HepG2 (cell line): ENCODE data around the gene SLC35F6. TPM values are rescaled to one million over a fixed set of nuclear protein-coding genes. Genes with fewer than 3 reads are reported as not detected.
A peak's percentile ranks its signal among the peaks of the same experiment; 100 is the strongest.

Experiments used
- GABPB1 ChIP-seq: IDR thresholded peaks from 2 replicates; pipeline ENCODE4 v1.6.1; 2016; ENCODE audit warnings: mild to moderate bottlenecking, missing genetic modification reagents, moderate library complexity, missing compliant biosample characterization
- GZF1 ChIP-seq: sonication (generic); formaldehyde crosslinking; IDR thresholded peaks from 2 replicates; pipeline ENCODE4 v1.5.1; 2020; ENCODE audit warnings: mild to moderate bottlenecking, missing genetic modification reagents
- HNF4G ChIP-seq, 2 experiments: sonication (generic) in 1 of 2; formaldehyde crosslinking in 1 of 2; IDR thresholded peaks; 2 replicates each; pipeline versions ENCODE4 v1.4.0 to v1.6.1; 2011 to 2020; ENCODE audit warnings: borderline replicate concordance in 2 of 2, low read depth in 2 of 2, mild to moderate bottlenecking in 2 of 2, low read length in 1 of 2, missing genetic modification reagents in 1 of 2, moderate library complexity in 1 of 2
- HOXA9 ChIP-seq: sonication (generic); formaldehyde crosslinking; IDR thresholded peaks from 2 replicates; pipeline ENCODE4 v1.8.1; 2022; ENCODE audit warnings: missing genetic modification reagents, mild to moderate bottlenecking, moderate library complexity, borderline replicate concordance
- MTA3 ChIP-seq: sonication (generic); formaldehyde crosslinking; IDR thresholded peaks from 2 replicates; pipeline ENCODE4 v1.4.0; 2020; ENCODE audit warnings: missing genetic modification reagents
- NFIC ChIP-seq: IDR thresholded peaks from 2 replicates; pipeline ENCODE4 v1.6.1; 2012; ENCODE audit warnings: mild to moderate bottlenecking, low read length, inconsistent platforms
- PHB2 ChIP-seq: fragments of 450-650 bp; IDR thresholded peaks from 2 replicates; pipeline ENCODE4 v1.6.1; 2018; ENCODE audit not compliant: partially characterized antibody
- SIX1 ChIP-seq: sonication (generic); formaldehyde crosslinking; IDR thresholded peaks from 2 replicates; pipeline ENCODE4 v1.4.0; 2020; ENCODE audit warnings: missing genetic modification reagents, borderline replicate concordance
- ZBTB21 ChIP-seq: sonication (generic); formaldehyde crosslinking; IDR thresholded peaks from 2 replicates; pipeline ENCODE4 v1.4.0; 2020; ENCODE audit warnings: missing genetic modification reagents
- ZBTB7B ChIP-seq: sonication (generic); formaldehyde crosslinking; IDR thresholded peaks from 2 replicates; pipeline ENCODE4 v1.4.0; 2020; ENCODE audit warnings: missing genetic modification reagents
- ZNF121 ChIP-seq: sonication (generic); formaldehyde crosslinking; IDR thresholded peaks from 2 replicates; pipeline ENCODE4 v1.5.0; 2020; ENCODE audit warnings: mild to moderate bottlenecking, missing genetic modification reagents
- ZNF205 ChIP-seq: IDR thresholded peaks from 2 replicates; pipeline ENCODE4 v1.6.1; 2018; ENCODE audit warnings: missing biosample characterization, missing genetic modification reagents
- ZNF251 ChIP-seq: sonication (generic); formaldehyde crosslinking; IDR thresholded peaks from 2 replicates; pipeline ENCODE4 v1.9.0; 2021; ENCODE audit warnings: mild to moderate bottlenecking, missing genetic modification reagents
- ZNF263 ChIP-seq: sonication (generic); formaldehyde crosslinking; IDR thresholded peaks from 2 replicates; pipeline ENCODE4 v1.4.0; 2020; ENCODE audit warnings: missing genetic modification reagents
- ZNF7 ChIP-seq: IDR thresholded peaks from 2 replicates; pipeline ENCODE4 v1.6.1; 2016; ENCODE audit warnings: missing biosample characterization, missing genetic modification reagents
- ZNF709 ChIP-seq: sonication (generic); formaldehyde crosslinking; IDR thresholded peaks from 2 replicates; pipeline ENCODE4 v1.5.0; 2020; ENCODE audit warnings: mild to moderate bottlenecking, missing genetic modification reagents
- ZSCAN29 ChIP-seq: sonication (generic); formaldehyde crosslinking; conservative IDR thresholded peaks from 2 replicates; pipeline ENCODE4 v1.4.0; 2020; ENCODE audit warnings: mild to moderate bottlenecking, missing genetic modification reagents
- polyA plus RNA-seq, 8 experiments: library from polyadenylated mRNA; depleted of rRNA in 3 of 8; stranded (reverse) in 7 of 8; unstranded in 1 of 8; fragments of >200 nt; fragmentation: Illumina TruSeq in 4 of 8; extraction: Trizol in 4 of 8; gene quantifications; 2 replicates each; pipeline versions ENCODE4 v1.2.1 to v1.2.3, GENCODE V29; 2011 to 2016; ENCODE audit warnings: low read depth in 4 of 8, missing spikeins in 1 of 8, mixed read lengths in 1 of 8; ENCODE audit not compliant: insufficient read depth in 1 of 8
- total RNA-seq, 5 experiments: library from RNA; depleted of rRNA; stranded (reverse); fragments of >200 nt; fragmentation: Illumina TruSeq; extraction: Trizol; gene quantifications; 2 replicates each; pipeline ENCODE4 v1.2.3, GENCODE V29; 2016; ENCODE audit warnings: low read depth in 1 of 5
- TF ChIP-seq, protein P1 (sequence below): sonication (generic); formaldehyde crosslinking; IDR thresholded peaks from 2 replicates; pipeline ENCODE4 v1.5.0; 2020; ENCODE audit warnings: mild to moderate bottlenecking, missing genetic modification reagents
- TF ChIP-seq, protein P2 (sequence below): sonication (generic); formaldehyde crosslinking; IDR thresholded peaks from 2 replicates; pipeline ENCODE4 v1.5.0; 2020; ENCODE audit warnings: mild to moderate bottlenecking, missing genetic modification reagents
- TF ChIP-seq, protein P3 (sequence below): sonication (generic); formaldehyde crosslinking; conservative IDR thresholded peaks from 2 replicates; pipeline ENCODE4 v1.4.0; 2020; ENCODE audit warnings: missing genetic modification reagents
- TF ChIP-seq, protein P4 (sequence below): sonication (generic); formaldehyde crosslinking; IDR thresholded peaks from 2 replicates; pipeline ENCODE4 v1.4.0; 2020; ENCODE audit warnings: missing genetic modification reagents
- TF ChIP-seq, protein P5 (sequence below): IDR thresholded peaks from 2 replicates; pipeline ENCODE4 v1.6.1; 2012; ENCODE audit warnings: inconsistent platforms

The SLC35F6 gene
- total and polyA plus RNA-seq, 2 of the 13 experiments (the other 11 are each of a cell fraction or from before 2014, with no cell fraction given): 15.2 to 21.2 TPM

DNA sequence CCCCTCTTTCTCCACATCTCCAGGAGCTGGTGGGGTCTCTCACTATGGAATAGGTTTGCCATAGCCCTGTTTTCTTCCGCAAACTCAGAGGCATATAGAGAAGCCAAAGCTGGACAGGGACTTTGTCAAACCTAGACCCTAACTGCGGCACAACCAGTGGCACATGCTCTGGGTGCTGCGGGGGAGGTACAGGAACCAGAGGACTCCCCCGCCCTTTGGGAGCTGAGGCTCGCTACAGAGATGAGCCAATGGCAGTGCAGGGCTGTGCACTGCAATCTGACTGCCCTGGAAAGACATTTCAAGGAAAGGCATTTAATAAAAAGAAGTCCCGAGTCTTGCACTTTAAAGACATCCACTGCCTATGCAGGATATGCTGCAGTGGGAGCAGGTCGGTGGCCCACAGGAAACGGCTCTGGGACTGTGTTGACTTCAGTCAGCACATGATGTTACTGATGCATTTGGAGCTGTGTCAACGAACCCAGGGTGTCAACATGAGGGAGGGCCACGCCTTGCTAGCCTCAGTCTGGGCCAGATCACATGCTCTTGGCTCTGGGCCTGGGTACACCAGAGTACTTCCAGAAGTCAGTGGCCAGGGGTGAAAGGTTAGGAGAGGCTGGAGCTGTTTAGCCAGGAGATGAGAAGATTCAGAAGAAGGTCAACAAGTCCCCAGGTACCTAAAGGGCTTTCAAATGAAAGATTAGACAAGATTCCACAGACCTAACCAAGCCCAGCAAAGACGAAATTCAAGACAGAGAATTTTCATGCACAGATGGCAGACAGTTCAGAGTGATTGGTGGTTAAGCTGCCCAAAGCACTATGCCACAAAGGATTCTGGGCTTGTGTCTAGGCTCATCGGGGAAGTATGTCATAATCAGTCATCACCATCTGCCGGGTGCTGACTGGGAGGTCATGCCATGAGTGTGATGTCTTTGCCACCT, 8.2 kb downstream of the SLC35F6 start (continued):
- TF ChIP-seq, protein P1, sequence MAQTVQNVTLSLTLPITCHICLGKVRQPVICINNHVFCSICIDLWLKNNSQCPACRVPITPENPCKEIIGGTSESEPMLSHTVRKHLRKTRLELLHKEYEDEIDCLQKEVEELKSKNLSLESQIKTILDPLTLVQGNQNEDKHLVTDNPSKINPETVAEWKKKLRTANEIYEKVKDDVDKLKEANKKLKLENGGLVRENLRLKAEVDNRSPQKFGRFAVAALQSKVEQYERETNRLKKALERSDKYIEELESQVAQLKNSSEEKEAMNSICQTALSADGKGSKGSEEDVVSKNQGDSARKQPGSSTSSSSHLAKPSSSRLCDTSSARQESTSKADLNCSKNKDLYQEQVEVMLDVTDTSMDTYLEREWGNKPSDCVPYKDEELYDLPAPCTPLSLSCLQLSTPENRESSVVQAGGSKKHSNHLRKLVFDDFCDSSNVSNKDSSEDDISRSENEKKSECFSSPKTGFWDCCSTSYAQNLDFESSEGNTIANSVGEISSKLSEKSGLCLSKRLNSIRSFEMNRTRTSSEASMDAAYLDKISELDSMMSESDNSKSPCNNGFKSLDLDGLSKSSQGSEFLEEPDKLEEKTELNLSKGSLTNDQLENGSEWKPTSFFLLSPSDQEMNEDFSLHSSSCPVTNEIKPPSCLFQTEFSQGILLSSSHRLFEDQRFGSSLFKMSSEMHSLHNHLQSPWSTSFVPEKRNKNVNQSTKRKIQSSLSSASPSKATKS (CRISPR knock-in tag): no peak
- no peak for TF ChIP-seq ZNF709
- TF ChIP-seq, protein P2, sequence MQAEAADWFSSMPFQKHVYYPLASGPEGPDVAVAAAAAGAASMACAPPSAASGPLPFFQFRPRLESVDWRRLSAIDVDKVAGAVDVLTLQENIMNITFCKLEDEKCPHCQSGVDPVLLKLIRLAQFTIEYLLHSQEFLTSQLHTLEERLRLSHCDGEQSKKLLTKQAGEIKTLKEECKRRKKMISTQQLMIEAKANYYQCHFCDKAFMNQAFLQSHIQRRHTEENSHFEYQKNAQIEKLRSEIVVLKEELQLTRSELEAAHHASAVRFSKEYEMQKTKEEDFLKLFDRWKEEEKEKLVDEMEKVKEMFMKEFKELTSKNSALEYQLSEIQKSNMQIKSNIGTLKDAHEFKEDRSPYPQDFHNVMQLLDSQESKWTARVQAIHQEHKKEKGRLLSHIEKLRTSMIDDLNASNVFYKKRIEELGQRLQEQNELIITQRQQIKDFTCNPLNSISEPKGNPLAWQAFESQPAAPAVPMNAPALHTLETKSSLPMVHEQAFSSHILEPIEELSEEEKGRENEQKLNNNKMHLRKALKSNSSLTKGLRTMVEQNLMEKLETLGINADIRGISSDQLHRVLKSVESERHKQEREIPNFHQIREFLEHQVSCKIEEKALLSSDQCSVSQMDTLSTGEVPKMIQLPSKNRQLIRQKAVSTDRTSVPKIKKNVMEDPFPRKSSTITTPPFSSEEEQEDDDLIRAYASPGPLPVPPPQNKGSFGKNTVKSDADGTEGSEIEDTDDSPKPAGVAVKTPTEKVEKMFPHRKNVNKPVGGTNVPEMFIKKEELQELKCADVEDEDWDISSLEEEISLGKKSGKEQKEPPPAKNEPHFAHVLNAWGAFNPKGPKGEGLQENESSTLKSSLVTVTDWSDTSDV (CRISPR knock-in tag): no peak
- TF ChIP-seq, protein P3, sequence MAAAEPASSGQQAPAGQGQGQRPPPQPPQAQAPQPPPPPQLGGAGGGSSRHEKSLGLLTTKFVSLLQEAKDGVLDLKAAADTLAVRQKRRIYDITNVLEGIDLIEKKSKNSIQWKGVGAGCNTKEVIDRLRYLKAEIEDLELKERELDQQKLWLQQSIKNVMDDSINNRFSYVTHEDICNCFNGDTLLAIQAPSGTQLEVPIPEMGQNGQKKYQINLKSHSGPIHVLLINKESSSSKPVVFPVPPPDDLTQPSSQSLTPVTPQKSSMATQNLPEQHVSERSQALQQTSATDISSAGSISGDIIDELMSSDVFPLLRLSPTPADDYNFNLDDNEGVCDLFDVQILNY (CRISPR knock-in tag): no peak
- peak; percentile 51; the same call in 1 of the 2 replicates for TF ChIP-seq ZNF205 (CRISPR knock-in tag)
- no peak for TF ChIP-seq ZNF7 (CRISPR knock-in tag)
- no peak for TF ChIP-seq ZNF251 (CRISPR knock-in tag)
- TF ChIP-seq PHB2: no peak
- TF ChIP-seq SIX1 (CRISPR knock-in tag): no peak
- TF ChIP-seq ZBTB21 (CRISPR knock-in tag): no peak
- TF ChIP-seq ZSCAN29 (CRISPR knock-in tag): no peak
- no peak for TF ChIP-seq HOXA9 (CRISPR knock-in tag)
- no peak for TF ChIP-seq ZNF263
- no peak for TF ChIP-seq NFIC
- no peak for TF ChIP-seq GZF1 (CRISPR knock-in tag)
- TF ChIP-seq, protein P4, sequence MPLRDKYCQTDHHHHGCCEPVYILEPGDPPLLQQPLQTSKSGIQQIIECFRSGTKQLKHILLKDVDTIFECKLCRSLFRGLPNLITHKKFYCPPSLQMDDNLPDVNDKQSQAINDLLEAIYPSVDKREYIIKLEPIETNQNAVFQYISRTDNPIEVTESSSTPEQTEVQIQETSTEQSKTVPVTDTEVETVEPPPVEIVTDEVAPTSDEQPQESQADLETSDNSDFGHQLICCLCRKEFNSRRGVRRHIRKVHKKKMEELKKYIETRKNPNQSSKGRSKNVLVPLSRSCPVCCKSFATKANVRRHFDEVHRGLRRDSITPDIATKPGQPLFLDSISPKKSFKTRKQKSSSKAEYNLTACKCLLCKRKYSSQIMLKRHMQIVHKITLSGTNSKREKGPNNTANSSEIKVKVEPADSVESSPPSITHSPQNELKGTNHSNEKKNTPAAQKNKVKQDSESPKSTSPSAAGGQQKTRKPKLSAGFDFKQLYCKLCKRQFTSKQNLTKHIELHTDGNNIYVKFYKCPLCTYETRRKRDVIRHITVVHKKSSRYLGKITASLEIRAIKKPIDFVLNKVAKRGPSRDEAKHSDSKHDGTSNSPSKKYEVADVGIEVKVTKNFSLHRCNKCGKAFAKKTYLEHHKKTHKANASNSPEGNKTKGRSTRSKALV (CRISPR knock-in tag): no peak
- TF ChIP-seq MTA3 (CRISPR knock-in tag): no peak
- TF ChIP-seq GABPB1: peak; percentile 55; the same call in 1 of the 2 replicates
- TF ChIP-seq ZNF121 (CRISPR knock-in tag): no peak
- TF ChIP-seq, protein P5, sequence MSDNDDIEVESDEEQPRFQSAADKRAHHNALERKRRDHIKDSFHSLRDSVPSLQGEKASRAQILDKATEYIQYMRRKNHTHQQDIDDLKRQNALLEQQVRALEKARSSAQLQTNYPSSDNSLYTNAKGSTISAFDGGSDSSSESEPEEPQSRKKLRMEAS: peak; percentile 92
- TF ChIP-seq HNF4G (IDR thresholded peaks at IDR 0.05; ENCODE audit: borderline replicate concordance, low read depth, low read length): no peak
- TF ChIP-seq HNF4G (CRISPR knock-in tag; IDR thresholded peaks at IDR 0.05; ENCODE audit: borderline replicate concordance, low read depth): no peak
- TF ChIP-seq ZBTB7B (CRISPR knock-in tag): no peak
